HG03565 (cell line): Measurements from ENCODE around the gene ANKRD30BL.
"Not testable (repeated sequence)": the region's sequence is repeated elsewhere in the genome, so short reads cannot be mapped to it uniquely, and the experiment has no call there.

Experiments used
- ATAC-seq: cut with Tn5 transposase; IDR thresholded peaks from one replicate; pipeline ENCODE4 v1.9.1; 2021; ENCODE audit warnings: mild to moderate bottlenecking, moderate library complexity; ENCODE audit not compliant: unreplicated experiment

Gene ANKRD30BL, protein sequence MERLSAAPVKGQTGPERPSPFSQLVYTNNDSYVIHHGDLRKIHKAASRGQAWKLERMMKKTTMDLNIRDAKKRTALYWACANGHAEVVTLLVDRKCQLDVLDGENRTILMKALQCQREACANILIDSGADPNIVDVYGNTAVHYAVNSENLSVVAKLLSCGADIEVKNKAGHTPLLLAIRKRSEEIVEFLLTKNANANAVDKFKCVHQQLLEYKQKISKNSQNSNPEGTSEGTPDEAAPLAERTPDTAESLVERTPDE

DNA sequence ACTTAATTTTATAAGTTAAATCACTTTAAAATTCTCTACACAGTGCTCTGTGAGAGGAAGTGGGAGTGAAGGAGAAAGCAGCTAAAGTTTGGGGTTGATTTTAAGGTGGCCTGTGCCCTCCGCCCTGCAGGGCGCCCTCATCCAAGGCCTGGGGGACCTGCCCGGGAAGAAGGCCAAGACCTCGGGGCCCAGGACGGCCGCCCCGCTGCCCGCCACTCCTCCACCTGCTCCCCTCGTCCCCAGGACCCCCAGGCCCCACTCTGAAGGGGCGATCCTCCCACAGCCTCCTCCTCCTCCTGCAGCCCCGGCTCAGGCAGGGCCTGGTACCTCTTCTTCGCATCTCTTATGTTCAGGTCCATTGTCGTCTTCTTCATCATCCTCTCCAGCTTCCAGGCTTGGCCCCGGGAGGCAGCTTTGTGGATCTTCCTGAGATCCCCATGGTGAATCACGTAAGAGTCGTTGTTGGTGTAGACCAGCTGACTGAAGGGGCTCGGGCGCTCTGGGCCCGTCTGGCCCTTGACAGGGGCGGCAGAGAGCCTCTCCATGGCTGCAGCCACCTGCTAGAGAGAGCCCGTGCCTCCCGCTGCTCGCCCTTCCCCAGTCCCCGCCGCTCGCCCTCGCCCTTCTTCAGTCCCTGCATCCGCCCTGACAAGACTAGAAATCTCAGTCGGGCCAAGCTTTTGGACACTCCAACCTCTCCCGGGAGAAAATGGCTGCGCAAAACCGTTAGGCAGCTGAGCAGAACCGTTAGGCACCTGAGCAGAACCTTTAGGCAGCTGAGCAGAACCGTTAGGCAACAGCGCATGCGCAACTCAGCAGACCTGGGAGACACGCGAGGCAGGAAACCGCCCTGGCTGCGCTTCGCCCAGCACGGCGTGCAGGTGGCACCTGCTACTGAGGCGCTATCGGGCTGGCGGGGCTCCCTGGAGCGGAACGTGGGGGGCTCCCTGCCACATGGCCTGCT is at the start of gene ANKRD30BL:
Gene ANKRD30BL, minus strand, starts transcription at position 792 of the 964 bp plus-strand sequence. Its CDS starts 247 bp downstream, at position 545.
- ATAC-seq: not testable (repeated sequence)

DNA sequence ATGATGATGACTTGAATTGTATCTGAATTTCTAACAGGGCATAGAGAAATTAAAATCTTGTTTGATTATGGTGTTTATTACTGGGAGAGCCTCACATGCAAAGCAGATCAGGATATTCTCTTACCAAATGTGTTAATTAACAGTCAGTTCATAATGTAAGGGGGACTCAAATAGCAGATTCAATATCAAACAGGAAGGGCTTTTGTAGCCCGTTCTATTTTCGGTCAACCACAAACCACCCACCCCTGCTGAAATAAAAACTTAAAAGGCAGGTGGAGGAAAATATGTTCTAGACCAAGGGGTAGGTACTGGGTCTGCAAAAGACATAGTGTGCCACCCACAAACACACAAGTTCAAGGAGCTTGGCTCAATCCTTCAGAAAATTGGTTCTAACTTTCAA is 41.1 kb upstream of the ANKRD30BL start:
- not testable (repeated sequence) for ATAC-seq

DNA sequence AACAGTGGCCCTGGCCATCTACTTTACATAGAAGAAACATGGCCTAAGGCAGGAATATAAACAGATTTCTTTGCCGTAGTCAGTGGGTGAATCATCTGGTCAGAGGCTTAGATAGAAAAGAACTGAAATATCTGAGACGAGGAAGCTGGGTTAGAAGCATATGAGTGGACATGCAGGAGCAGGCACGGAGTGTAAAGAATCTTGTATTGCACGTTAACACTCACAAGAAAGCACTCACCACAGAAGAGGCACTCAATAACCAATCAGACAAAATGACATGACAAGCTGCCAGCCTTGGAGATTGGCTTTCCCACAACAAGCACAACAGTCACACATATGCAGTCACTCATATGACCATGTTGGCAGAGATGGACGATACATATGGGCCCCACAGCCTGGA is 31.1 kb upstream of the ANKRD30BL start:
- ATAC-seq: not testable (repeated sequence)

DNA sequence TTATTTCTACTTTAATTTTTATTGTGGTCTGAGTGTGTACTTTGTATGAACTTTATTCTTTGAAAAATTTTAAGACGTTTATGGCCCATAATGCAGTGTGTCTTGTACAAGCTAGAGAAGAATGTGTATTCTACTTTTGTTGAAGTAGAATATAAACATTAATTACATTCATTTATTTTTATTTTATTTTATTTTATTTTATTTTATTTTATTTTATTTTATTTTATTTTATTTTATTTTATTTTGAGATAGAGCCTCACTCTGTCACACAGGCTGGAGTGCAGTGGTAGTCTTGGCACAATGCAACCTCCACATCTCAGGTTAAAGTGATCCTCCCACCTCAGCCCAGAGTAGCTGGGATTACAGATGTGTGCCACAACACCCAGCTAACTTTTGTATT is 5.3 kb upstream of the ANKRD30BL start:
- ATAC-seq: not testable (repeated sequence)

DNA sequence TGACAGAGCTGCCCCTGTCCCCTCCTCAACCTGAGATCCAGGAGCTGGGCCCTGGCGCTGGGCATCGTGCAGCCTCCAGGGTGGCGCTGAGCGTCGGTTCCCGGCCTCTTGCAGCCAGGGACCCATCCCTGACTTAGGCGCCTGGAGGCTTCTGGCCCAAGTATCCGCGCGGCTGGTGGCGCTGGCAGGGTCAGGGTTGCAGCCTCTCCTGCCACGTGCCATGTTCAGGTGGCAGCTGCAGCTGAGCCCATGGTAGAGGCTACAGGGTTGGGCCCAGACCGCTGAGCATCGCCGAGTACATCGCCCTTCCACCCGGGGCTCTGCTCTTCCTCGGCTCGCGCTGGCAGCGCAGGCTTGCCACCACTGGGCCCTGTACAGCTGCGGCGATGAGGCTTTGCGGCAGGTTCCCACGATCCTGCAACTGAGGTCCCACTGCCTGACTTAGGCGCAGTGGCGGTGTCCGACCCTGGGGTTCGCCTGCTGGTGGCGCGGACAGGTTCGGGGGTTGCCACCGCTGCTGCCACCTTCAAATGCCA is 441 bp upstream of the ANKRD30BL start:
- ATAC-seq: not testable (repeated sequence)

DNA sequence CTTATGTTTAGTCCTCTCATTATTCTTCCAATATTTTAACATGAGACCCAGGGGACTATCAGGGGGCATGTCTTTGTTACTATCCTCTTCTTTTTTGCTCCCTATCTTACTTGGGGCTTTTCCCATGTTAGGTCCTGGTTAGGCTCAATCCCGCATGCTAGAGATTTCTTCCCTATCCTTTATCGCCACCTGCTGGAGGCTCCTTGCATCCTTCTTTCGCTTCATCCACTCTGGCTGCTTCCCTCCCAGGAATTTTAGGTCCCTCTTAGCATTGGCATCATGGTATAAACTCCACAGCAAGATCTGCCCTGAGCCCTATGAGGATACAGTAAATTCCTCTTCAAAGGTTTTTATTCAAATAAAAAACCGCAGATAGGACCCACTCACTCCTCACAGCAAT is 15.0 kb downstream of the ANKRD30BL start:
- ATAC-seq: not testable (repeated sequence)
